ENCODE data around the gene XPR1.

DNA sequence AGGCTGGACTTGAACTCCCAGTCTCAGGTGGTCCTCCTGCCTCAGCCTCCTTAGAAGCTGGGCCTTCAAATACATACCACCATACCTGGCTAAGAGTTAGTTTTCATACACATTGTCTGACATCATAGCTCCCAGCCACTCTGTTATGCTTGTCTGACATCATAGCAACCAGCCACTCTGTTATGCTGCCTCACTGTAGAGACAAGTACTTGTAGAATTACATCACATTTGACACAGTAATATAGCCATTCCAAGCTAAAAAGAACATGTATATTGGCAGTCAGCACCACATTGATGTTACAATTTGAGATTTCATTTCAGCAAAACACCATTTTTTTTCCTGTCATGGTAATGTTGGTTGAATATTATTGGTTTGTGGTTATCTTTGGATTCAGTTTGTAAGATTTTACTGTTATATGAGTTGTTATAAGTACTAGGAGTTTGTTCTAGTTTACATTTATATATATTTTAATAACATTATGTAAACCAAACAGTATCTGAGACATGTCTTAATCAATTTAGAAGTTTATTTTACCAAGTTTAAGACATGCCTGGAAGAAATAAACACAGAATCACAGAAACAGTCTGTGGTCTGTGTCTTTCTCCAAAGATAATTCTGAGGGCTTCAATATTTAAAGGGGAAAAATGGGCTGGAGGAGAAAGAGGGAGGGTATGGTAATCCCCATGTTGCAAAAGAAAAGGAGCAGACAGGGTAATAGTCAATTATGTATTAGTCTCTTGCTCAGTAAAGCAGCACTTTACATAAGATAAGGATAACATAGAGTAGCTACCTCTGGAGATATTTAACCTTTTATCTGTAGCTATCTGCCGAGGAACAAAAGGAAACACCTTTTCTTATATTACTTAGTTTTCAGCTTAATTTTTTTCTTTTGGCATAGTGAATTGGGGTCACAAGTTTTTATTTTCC is 43.0 kb downstream of the XPR1 start:
- TF ChIP-seq CTCF (IDR thresholded peaks at IDR 0.05; ENCODE audit: insufficient read depth, low read depth, low read length), result no peak
- no peak for TF ChIP-seq EZH2 (IDR thresholded peaks at IDR 0.05; ENCODE audit: insufficient read depth, low read length)
